Testis (tissue), 3 donors: ENCODE measurements around the gene CGAS. TPM values are rescaled to one million over a fixed set of nuclear protein-coding genes. Genes with fewer than 3 reads are reported as not detected.
"Not testable (repeated sequence)": the region's sequence is repeated elsewhere in the genome, so short reads cannot be mapped to it uniquely, and the experiment has no call there.

Experiments
- DNase-seq: peaks from one replicate; pipeline ENCODE4 v3.0.0-alpha.2; 2019
- H3K27ac ChIP-seq, 2 donors: fragments of 200-600 bp; sonication (generic); one replicate each; pipeline ENCODE4 v1.5.1; 2019
- H3K27me3 ChIP-seq: fragments of 200-600 bp; sonication (generic); one replicate; pipeline ENCODE4 v1.5.1; 2019
- H3K36me3 ChIP-seq: fragments of 200-600 bp; sonication (generic); one replicate; pipeline ENCODE4 v1.5.1; 2017; ENCODE audit warnings: low read depth; ENCODE audit errors: missing control alignments
- H3K4me1 ChIP-seq: fragments of 200-600 bp; sonication (generic); one replicate; pipeline ENCODE4 v1.5.1; 2019
- H3K4me3 ChIP-seq, 2 donors: fragments of 200-600 bp; sonication (generic); one replicate each; pipeline ENCODE4 v1.5.1; 2017 to 2019
- H3K9me3 ChIP-seq: fragments of 200-600 bp; sonication (generic); one replicate; pipeline ENCODE4 v1.5.1; 2017
- CTCF ChIP-seq, 3 experiments: fragments of 450-650 bp in 2 of 3; fragments of 200-600 bp in 1 of 3; sonication (generic) in 1 of 3; IDR thresholded peaks; one replicate each; pipeline ENCODE4 v1.5.1; 2016 to 2019; ENCODE audit warnings: antibody characterized with exemption in 3 of 3, mild to moderate bottlenecking in 2 of 3, moderate library complexity in 1 of 3
- POLR2A ChIP-seq: fragments of 450-650 bp; IDR thresholded peaks from one replicate; pipeline ENCODE4 v1.6.1; 2017; ENCODE audit warnings: antibody characterized with exemption, mild to moderate bottlenecking, moderate library complexity
- WGBS, 2 donors: methylation state at CpG; one replicate each; pipeline ENCODE4 v1.1.5; 2018; 5-methylcytosine and 5-hydroxymethylcytosine counted together
- intact Hi-C: fragments of 100-400 bp; cut with DNase I; formaldehyde crosslinking; loops from one replicate; pipeline ENCODE4 v1.15.1; 2023; ENCODE audit warnings: low total_unique reads
- polyA plus RNA-seq: library from polyadenylated mRNA; stranded (reverse); fragments of 350-450 nt; fragmentation: Illumina TruSeq; extraction: RNeasy Lipid Tissue Mini Kit (QIAGEN cat#74804); gene quantifications from one replicate; pipeline ENCODE4 v1.2.3, GENCODE V29; 2014; ENCODE audit warnings: low read depth, low replicate concordance; ENCODE audit not compliant: insufficient read depth
- total RNA-seq, 2 donors: library from RNA; depleted of rRNA; stranded (reverse); fragments of >200 nt; gene quantifications; one replicate each; pipeline ENCODE4 v1.2.3, GENCODE V29; 2016

CGAS gene
- total and polyA plus RNA-seq, 3 donors from 2014 or later = 0.58 to 2.4 (median 1.9) TPM

GRCh38 chr6:73388800-73389512, 63.1 kb downstream of the CGAS start:
- 3% methylated on average over 12 to 32 of the region's 38 CpGs for WGBS, 2 donors
- Histone ChIP-seq H3K27me3 (no peaks in the 10 kb centered on the region), H3K4me1 (no peaks in the 10 kb centered on the region), H3K36me3 (no peaks in the 10 kb centered on the region), H3K4me3 (peak overlapping the region; percentile 49 to 60), H3K9me3 (no peaks in the 10 kb centered on the region), H3K27ac (peak overlapping the region; percentile 15 to 60)
- TF ChIP-seq POLR2A (no peak), CTCF (IDR thresholded peaks at IDR 0.05) (peak; percentile 21 to 36 (median 34))
- intact Hi-C loops = no loop called here
- peak; percentile 63 for DNase-seq

- intact Hi-C loops = no loop called here
- no peak for DNase-seq
- peak overlapping the region in 1 of 2 donors; percentile 15 for H3K27ac ChIP-seq
- H3K27me3 ChIP-seq = no peaks in the 10 kb centered on the region
- 22 to 35% methylated on average over 4 of the region's 4 CpGs for whole genome bisulfite sequencing, 2 donors
- H3K4me1 ChIP-seq = no peaks in the 10 kb centered on the region
- H3K4me3 ChIP-seq = peak overlapping the region; percentile 49 to 60
- TF ChIP-seq CTCF (IDR thresholded peaks at IDR 0.05) (no peak), POLR2A (no peak)
- no peaks in the 10 kb centered on the region for H3K9me3 ChIP-seq
- no peaks in the 10 kb centered on the region for H3K36me3 ChIP-seq
These were observed 63.7 kb downstream of the CGAS start for GRCh38 chr6:73388433-73388799.

- H3K36me3 ChIP-seq = no peaks in the 10 kb centered on the region
- no peak for DNase-seq
- no peak overlapping the region for H3K27ac ChIP-seq
- no peaks in the 10 kb centered on the region for H3K4me1 ChIP-seq
- TF ChIP-seq CTCF (IDR thresholded peaks at IDR 0.05) (no peak), POLR2A (no peak)
- no peaks in the 10 kb centered on the region for H3K27me3 ChIP-seq
- no peak overlapping the region for H3K4me3 ChIP-seq
- no peaks in the 10 kb centered on the region for H3K9me3 ChIP-seq
- intact Hi-C loops = no loop called here
- 89 to 91% methylated on average over 6 of the region's 6 CpGs for WGBS, 2 donors
These were observed 69.5 kb downstream of the CGAS start for GRCh38 chr6:73382462-73383113.

- 91 to 97% methylated on average over 10 of the region's 10 CpGs for WGBS, 2 donors
- intact Hi-C loops, DNase-seq, H3K4me1 ChIP-seq, H3K9me3 ChIP-seq, H3K27me3 ChIP-seq, H3K27ac ChIP-seq, H3K4me3 ChIP-seq, H3K36me3 ChIP-seq: not testable (repeated sequence)
These were observed 70.6 kb downstream of the CGAS start for GRCh38 chr6:73381531-73381930.

- no peak overlapping the region for H3K4me3 ChIP-seq
- no peaks in the 10 kb centered on the region for H3K4me1 ChIP-seq
- WGBS, 2 donors = 57 to 60% methylated on average over 3 of the region's 3 CpGs
These were observed 74.9 kb downstream of the CGAS start for GRCh38 chr6:73377225-73377624.

More at GRCh38 chr6:73377225-73377624, 74.9 kb downstream of the CGAS start:
- H3K27me3 ChIP-seq = no peaks in the 10 kb centered on the region
- DNase-seq = no peak
- TF ChIP-seq POLR2A (no peak), CTCF (IDR thresholded peaks at IDR 0.05) (no peak)
- H3K9me3 ChIP-seq = no peaks in the 10 kb centered on the region
- H3K27ac ChIP-seq = no peak overlapping the region
- H3K36me3 ChIP-seq = no peaks in the 10 kb centered on the region
- intact Hi-C loops = no loop called here
